ENCODE data around the gene WWTR1.

The WWTR1 gene

DNA sequence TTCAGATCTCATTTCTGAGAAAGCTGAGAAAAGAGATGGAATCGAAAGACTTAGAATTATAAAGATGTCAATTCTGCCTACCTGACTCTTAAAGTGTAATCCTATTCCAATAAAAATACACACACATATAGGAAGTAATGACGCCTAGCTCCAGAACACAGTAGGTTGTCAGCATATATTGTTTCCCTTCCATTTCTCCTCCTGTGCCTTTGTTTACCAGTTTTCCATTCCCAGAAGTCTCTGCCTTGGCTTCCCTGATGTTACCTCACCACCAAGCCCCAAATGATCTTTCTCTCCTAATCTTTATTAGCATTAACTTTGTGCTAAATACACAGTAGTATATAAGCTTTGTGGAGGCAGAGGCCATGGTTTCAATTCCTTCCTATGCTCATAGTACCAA is 143.4 kb downstream of the WWTR1 start:
- Histone ChIP-seq H3K9ac (ENCODE audit: low read length) (no peak overlapping the region), H3K36me3 (ENCODE audit: insufficient read depth, low read length) (peaks cover 5% of the 10 kb centered on the region), H3K4me1 (ENCODE audit: insufficient read depth, low read length) (peaks cover 19% of the 10 kb centered on the region), H3K4me3 (ENCODE audit: low read depth in 1 of 2, low read length in 2 of 2) (no peak overlapping the region), H3K9me3 (ENCODE audit: low read length) (no peaks in the 10 kb centered on the region), H3K27ac (ENCODE audit: low read depth, low read length) (no peak overlapping the region), H3K27me3 (ENCODE audit: control insufficient read depth in 1 of 2, insufficient read depth in 2 of 2, low read length in 2 of 2) (no peaks in the 10 kb centered on the region)

DNA sequence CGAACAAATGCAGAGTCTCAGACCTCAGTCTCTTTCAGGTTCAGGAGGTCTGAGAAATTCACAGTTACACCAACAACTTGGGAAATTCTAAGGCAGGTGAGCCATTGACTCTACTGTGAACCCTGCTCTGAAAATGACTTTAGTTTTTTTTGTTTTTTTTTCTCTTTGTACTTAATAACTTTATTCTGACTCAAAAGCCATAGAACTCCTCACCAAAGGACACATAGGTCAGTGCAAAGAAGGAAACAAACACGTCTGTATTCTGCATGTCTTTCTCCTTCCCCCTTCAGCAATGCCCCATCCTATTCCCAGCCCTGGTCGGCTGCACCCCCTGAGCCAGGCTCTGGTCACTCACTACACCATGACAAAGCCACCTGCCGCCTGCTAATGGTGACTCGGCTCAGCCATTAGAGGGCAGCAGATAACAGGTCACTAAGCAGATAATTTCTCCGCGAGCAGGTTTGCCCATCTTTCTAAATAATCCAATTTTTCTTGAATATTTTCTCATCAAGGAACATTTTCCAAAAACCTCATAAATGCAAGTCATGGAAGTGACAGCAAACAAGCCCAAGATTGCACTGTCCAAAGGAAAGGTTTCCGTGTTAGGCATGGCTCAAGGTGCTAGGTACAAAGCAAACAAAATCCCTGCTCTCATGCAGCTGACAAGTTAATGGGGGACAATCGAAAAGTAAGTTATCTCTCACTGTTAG is 145.6 kb downstream of the WWTR1 start:
- Histone ChIP-seq H3K27ac (ENCODE audit: low read depth, low read length) (no peak overlapping the region), H3K27me3 (ENCODE audit: control insufficient read depth in 1 of 2, insufficient read depth in 2 of 2, low read length in 2 of 2) (no peaks in the 10 kb centered on the region), H3K36me3 (ENCODE audit: insufficient read depth, low read length) (no peaks in the 10 kb centered on the region), H3K9ac (ENCODE audit: low read length) (no peak overlapping the region), H3K9me3 (ENCODE audit: low read length) (no peaks in the 10 kb centered on the region), H3K4me1 (ENCODE audit: insufficient read depth, low read length) (peaks cover 17% of the 10 kb centered on the region), H3K4me3 (ENCODE audit: low read depth in 1 of 2, low read length in 2 of 2) (peak overlapping the region; percentile 1 to 33)

DNA sequence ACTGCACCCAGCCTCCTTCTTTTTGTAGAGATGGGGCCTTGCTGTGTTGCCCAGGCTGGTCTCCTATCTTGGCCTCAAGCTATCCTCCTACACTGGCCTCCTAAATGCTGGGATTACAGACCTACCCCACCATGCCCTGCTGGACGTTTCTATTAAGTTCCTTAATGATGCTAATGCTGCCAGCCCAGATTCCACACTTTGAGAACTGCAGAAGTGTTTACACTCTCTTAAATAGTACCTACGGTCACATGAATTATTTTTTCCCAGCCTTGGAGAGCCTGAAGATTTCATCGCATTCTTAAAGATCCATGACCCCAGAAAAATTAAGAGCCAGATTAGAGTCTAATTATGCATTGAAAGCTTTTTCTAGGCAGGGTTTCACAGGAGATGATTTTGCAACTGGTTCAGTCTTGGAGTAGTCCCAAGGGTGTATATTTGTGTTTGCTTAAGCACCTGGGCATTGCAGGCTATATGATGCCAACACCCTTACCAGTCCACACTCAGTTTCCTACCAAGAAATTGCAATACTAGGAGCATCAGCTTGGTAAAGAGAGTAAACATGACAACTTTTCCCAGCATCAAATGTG is 146.7 kb downstream of the WWTR1 start:
- peaks cover 11% of the 10 kb centered on the region for H3K4me1 ChIP-seq (ENCODE audit: insufficient read depth, low read length)
- no peaks in the 10 kb centered on the region for H3K9me3 ChIP-seq (ENCODE audit: low read length)
- H3K27ac ChIP-seq (ENCODE audit: low read depth, low read length), result no peak overlapping the region
- H3K36me3 ChIP-seq (ENCODE audit: insufficient read depth, low read length), result no peaks in the 10 kb centered on the region
- H3K9ac ChIP-seq (ENCODE audit: low read length), result no peak overlapping the region
- H3K27me3 ChIP-seq (ENCODE audit: control insufficient read depth in 1 of 2, insufficient read depth in 2 of 2, low read length in 2 of 2), result no peaks in the 10 kb centered on the region
- H3K4me3 ChIP-seq (ENCODE audit: low read depth in 1 of 2, low read length in 2 of 2), result no peak overlapping the region

DNA sequence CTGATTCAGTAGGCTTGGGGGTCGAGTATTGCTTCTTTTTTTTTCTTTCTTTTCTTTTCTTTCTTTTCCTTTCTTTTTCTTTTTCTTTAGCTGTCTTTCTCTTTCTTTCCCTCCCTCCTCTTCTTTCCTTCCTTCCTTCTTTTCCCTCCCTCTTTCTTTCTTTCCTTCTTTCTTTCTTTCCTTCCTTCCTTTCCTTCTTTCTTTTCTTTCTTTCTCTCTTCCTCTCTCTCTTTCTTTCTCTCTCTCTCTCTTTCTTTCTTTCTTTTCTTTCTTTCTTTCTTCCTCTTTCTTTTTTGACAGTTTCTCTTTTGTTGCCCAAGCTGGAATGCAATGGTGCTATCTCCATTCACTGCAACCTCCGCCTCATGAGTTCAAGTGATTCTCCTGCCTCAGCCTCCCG is 147.3 kb downstream of the WWTR1 start:
- Histone ChIP-seq H3K27ac (ENCODE audit: low read depth, low read length) (no peak overlapping the region), H3K36me3 (ENCODE audit: insufficient read depth, low read length) (no peaks in the 10 kb centered on the region), H3K27me3 (ENCODE audit: control insufficient read depth in 1 of 2, insufficient read depth in 2 of 2, low read length in 2 of 2) (no peaks in the 10 kb centered on the region), H3K4me3 (ENCODE audit: low read depth in 1 of 2, low read length in 2 of 2) (no peak overlapping the region), H3K4me1 (ENCODE audit: insufficient read depth, low read length) (peaks cover 11% of the 10 kb centered on the region), H3K9ac (ENCODE audit: low read length) (no peak overlapping the region), H3K9me3 (ENCODE audit: low read length) (no peaks in the 10 kb centered on the region)

DNA sequence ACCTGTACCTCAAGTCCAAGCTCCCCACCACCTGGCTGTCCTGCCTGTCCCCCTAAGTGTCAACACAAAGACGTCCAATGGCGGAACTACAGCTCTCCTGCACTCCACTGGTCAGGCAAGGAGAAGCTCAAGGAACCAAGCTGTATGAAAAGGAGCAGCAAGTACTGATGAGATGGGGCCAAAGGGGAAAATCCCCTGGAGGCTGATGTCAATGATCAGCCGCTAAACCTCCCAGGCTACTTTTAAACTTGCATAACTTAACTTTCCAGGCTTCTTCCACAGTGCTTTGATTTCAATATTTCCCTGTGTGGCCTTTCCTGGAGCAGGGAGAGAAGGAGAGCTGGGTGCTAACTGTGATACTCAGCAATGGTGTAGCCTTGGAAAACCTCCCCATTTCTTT is 148.3 kb downstream of the WWTR1 start:
- H3K27ac ChIP-seq (ENCODE audit: low read depth, low read length), result no peak overlapping the region
- H3K9ac ChIP-seq (ENCODE audit: low read length), result no peak overlapping the region
- no peaks in the 10 kb centered on the region for H3K9me3 ChIP-seq (ENCODE audit: low read length)
- no peaks in the 10 kb centered on the region for H3K36me3 ChIP-seq (ENCODE audit: insufficient read depth, low read length)
- H3K4me1 ChIP-seq (ENCODE audit: insufficient read depth, low read length), result peaks cover 11% of the 10 kb centered on the region
- H3K27me3 ChIP-seq (ENCODE audit: control insufficient read depth in 1 of 2, insufficient read depth in 2 of 2, low read length in 2 of 2), result no peaks in the 10 kb centered on the region
- no peak overlapping the region for H3K4me3 ChIP-seq (ENCODE audit: low read depth in 1 of 2, low read length in 2 of 2)

DNA sequence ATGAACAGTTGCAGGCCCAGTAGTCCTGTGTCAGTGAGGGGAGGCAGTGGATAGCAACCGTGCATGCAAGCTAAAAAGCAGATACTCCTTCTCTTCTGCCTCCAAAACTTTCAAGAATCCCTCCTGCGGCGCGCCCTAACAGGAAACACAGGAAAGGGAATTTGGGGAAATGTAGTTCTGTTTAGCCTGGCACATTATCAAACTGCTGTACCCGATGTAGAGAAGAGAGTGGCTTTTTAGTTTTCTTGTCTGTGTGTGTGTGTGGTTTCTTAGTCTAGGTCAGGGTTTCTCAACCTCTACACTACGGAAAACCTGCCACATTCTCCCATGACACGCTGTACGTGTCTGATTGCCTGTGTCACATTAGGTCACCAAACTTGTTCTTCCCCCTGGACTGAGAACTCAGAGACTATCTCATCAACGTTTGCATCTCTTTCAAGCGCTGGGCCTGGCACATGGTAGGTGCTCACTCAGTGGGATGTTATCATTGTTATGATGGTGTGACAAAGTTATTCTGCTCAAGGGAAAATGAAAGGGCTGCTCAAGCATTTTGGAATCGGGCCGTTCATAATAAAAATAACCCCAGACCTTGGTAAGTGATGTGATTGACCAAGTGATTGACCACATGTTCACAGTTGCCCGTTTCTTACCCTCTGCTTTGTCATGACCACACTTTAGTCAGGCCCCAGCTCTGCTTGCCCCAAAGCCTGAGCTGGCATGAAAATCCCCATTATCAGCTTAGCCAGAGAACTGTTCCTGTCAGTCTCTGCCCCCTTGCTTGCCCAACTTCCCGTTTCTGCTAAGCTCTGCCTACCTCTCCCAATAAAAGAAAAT is 150.1 kb downstream of the WWTR1 start:
- Histone ChIP-seq H3K9ac (ENCODE audit: low read length) (no peak overlapping the region), H3K36me3 (ENCODE audit: insufficient read depth, low read length) (no peaks in the 10 kb centered on the region), H3K27ac (ENCODE audit: low read depth, low read length) (no peak overlapping the region), H3K9me3 (ENCODE audit: low read length) (no peaks in the 10 kb centered on the region), H3K4me3 (ENCODE audit: low read depth in 1 of 2, low read length in 2 of 2) (no peak overlapping the region), H3K27me3 (ENCODE audit: control insufficient read depth in 1 of 2, insufficient read depth in 2 of 2, low read length in 2 of 2) (no peaks in the 10 kb centered on the region), H3K4me1 (ENCODE audit: insufficient read depth, low read length) (peaks cover 11% of the 10 kb centered on the region)

DNA sequence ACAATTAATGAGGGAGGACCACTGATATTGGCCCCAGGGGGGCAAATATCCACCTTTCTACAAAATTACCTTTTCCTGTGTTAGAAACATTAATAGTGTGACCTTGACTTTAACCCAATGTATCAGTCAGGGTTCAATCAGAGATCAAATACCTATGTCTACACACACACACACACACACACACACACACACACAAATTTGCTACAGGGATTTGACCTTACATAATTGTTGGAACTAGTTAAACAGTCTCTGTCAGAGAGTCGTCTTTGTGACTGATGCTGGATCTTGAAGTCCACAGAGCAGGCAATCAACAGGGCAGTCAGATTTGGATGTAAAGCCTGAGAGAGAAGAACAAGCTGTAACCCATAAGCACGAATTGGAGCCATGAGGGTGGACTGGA is 150.9 kb downstream of the WWTR1 start:
- no peak overlapping the region for H3K4me3 ChIP-seq (ENCODE audit: low read depth in 1 of 2, low read length in 2 of 2)
- no peak overlapping the region for H3K9ac ChIP-seq (ENCODE audit: low read length)
- H3K9me3 ChIP-seq (ENCODE audit: low read length), result no peaks in the 10 kb centered on the region
- no peaks in the 10 kb centered on the region for H3K36me3 ChIP-seq (ENCODE audit: insufficient read depth, low read length)
- no peaks in the 10 kb centered on the region for H3K27me3 ChIP-seq (ENCODE audit: control insufficient read depth in 1 of 2, insufficient read depth in 2 of 2, low read length in 2 of 2)
- H3K4me1 ChIP-seq (ENCODE audit: insufficient read depth, low read length), result peaks cover 4% of the 10 kb centered on the region
- no peak overlapping the region for H3K27ac ChIP-seq (ENCODE audit: low read depth, low read length)

DNA sequence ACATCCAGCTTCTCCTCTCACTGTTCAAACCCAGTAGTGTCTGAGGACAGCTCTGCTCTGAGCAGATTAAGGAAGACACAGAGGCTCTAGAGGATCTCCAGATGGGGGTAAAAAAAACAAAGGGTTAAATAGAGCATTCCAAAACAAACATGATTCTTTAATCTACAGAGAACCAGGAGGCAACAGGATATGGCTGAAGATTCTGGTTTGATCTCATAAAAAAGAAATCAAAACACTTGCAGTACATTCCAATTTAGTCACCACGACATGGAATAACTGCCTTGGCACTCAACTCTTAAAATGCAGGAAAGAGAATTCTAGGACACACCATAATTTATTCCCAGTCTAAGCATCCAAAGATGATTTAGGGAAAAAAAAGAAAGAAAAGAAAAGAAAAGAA is 151.3 kb downstream of the WWTR1 start:
- Histone ChIP-seq H3K36me3 (ENCODE audit: insufficient read depth, low read length) (no peaks in the 10 kb centered on the region), H3K27ac (ENCODE audit: low read depth, low read length) (no peak overlapping the region), H3K4me3 (ENCODE audit: low read depth in 1 of 2, low read length in 2 of 2) (no peak overlapping the region), H3K9me3 (ENCODE audit: low read length) (no peaks in the 10 kb centered on the region), H3K9ac (ENCODE audit: low read length) (no peak overlapping the region), H3K4me1 (ENCODE audit: insufficient read depth, low read length) (peaks cover 4% of the 10 kb centered on the region), H3K27me3 (ENCODE audit: control insufficient read depth in 1 of 2, insufficient read depth in 2 of 2, low read length in 2 of 2) (no peaks in the 10 kb centered on the region)

DNA sequence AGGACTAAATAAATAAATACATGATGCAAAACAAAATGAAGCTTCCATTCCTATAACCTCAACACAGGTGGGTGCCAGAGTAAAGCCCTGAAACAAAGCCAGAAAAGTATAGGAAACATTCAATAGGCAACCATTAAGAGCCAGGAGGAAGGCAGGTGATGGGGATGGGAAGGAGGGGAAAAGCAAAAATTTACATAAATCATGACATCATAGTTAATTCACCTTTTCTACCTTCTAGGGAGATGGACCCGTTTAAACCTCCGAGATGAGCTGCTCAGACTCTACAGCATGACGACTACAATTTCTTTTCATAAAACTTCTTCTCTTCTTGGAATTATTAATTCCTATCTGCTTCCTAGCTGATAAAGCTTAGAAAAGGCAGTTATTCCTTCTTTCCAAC is 155.4 kb downstream of the WWTR1 start:
- Histone ChIP-seq H3K36me3 (ENCODE audit: insufficient read depth, low read length) (no peaks in the 10 kb centered on the region), H3K9ac (ENCODE audit: low read length) (no peak overlapping the region), H3K27ac (ENCODE audit: low read depth, low read length) (no peak overlapping the region), H3K4me1 (ENCODE audit: insufficient read depth, low read length) (peaks cover 4% of the 10 kb centered on the region), H3K4me3 (ENCODE audit: low read depth in 1 of 2, low read length in 2 of 2) (no peak overlapping the region), H3K27me3 (ENCODE audit: control insufficient read depth in 1 of 2, insufficient read depth in 2 of 2, low read length in 2 of 2) (no peaks in the 10 kb centered on the region), H3K9me3 (ENCODE audit: low read length) (no peaks in the 10 kb centered on the region)

DNA sequence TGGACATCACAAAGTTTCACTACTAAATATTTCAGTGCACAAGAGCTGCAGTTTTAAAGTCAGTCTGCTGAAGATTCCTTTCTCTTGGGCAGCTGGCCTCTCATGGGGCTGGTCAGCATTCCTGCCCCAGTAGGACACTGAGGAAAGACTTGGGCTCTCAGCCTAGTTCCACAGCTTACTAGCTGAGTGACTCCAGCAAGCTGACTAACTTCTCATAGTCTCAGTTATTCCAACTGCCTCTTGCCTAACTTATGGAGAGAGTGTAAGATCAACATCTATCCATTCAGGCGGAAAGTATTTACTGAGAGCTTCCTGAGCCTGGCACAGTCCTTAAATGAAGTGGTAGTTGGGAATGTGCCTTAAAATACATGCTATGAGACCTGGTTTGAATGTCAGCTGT is 156.3 kb downstream of the WWTR1 start:
- Histone ChIP-seq H3K4me1 (ENCODE audit: insufficient read depth, low read length) (no peaks in the 10 kb centered on the region), H3K9ac (ENCODE audit: low read length) (no peak overlapping the region), H3K27ac (ENCODE audit: low read depth, low read length) (no peak overlapping the region), H3K4me3 (ENCODE audit: low read depth in 1 of 2, low read length in 2 of 2) (no peak overlapping the region), H3K9me3 (ENCODE audit: low read length) (no peaks in the 10 kb centered on the region), H3K27me3 (ENCODE audit: control insufficient read depth in 1 of 2, insufficient read depth in 2 of 2, low read length in 2 of 2) (no peaks in the 10 kb centered on the region), H3K36me3 (ENCODE audit: insufficient read depth, low read length) (no peaks in the 10 kb centered on the region)

DNA sequence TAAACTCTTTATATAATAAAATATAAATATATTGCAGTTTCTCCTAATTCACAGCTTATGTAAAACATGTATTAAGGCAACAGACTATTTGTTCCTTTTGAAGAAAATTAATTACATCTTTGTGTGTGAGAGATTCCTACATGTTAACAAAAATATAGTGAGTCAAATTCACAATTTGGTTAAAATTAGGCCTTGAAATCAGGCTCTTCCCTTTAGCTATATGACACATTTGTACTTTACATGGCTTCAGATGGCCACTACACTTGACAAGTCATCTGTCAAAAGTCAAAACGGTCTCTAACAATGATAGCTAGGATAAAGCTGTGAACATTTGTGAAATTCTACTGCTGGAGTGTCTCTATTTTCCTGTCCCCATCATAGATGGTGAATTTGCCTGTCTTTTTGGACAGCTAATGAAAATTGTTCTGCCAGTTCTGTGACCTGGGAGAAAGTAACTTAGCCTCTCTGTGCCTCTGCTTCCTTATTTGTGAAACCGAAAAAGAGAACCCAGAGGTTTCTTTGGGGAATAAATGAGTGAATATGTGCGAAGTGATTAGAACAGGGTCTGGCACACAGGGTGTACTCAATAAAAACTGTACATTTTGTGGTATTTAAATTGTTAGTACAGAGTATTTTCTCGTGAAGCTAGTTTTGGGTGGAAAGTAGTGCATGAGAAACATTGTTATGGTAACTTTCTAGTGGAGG is 159.7 kb downstream of the WWTR1 start:
- Histone ChIP-seq H3K9me3 (ENCODE audit: low read length) (no peaks in the 10 kb centered on the region), H3K9ac (ENCODE audit: low read length) (no peak overlapping the region), H3K27ac (ENCODE audit: low read depth, low read length) (no peak overlapping the region), H3K4me1 (ENCODE audit: insufficient read depth, low read length) (no peaks in the 10 kb centered on the region), H3K27me3 (ENCODE audit: control insufficient read depth in 1 of 2, insufficient read depth in 2 of 2, low read length in 2 of 2) (no peaks in the 10 kb centered on the region), H3K4me3 (ENCODE audit: low read depth in 1 of 2, low read length in 2 of 2) (no peak overlapping the region), H3K36me3 (ENCODE audit: insufficient read depth, low read length) (no peaks in the 10 kb centered on the region)

All from muscle layer of colon (tissue), 2 donors.